Epithelial cell of esophagus (primary cell): ENCODE results near the gene MAPT.

Source experiments
- DNase-seq: peaks from one replicate; pipeline ENCODE4 v3.0.0; 2010; ENCODE audit warnings: low read depth
- H3K4me3 ChIP-seq: 2 replicates; pipeline ENCODE4 v1.5.1; 2011; ENCODE audit warnings: mild to moderate bottlenecking, low read length, control low read depth
- CTCF ChIP-seq: IDR thresholded peaks from 2 replicates; pipeline ENCODE4 v1.5.1; 2011; ENCODE audit warnings: low read depth, mild to moderate bottlenecking, low read length, control low read depth, inconsistent platforms; ENCODE audit not compliant: insufficient read depth; ENCODE audit errors: missing control alignments

MAPT gene

GRCh38 chr17:46044286-46044928 lies 150.1 kb downstream of the MAPT start:
- peak; percentile 88 for DNase-seq
- TF ChIP-seq CTCF: peak; percentile 87
- H3K4me3 ChIP-seq: no peak overlapping the region

GRCh38 chr17:46044989-46045388 lies 150.6 kb downstream of the MAPT start:
- H3K4me3 ChIP-seq: no peak overlapping the region
- TF ChIP-seq CTCF: no peak
- DNase-seq: no peak

- peak; percentile 50 for DNase-seq
These were observed 151.3 kb downstream of the MAPT start for GRCh38 chr17:46045639-46046038.

GRCh38 chr17:46046957-46047356 lies 152.6 kb downstream of the MAPT start:
- no peak for TF ChIP-seq CTCF
- DNase-seq: no peak
- H3K4me3 ChIP-seq: no peak overlapping the region

More at GRCh38 chr17:46045639-46046038, 151.3 kb downstream of the MAPT start:
- no peak for TF ChIP-seq CTCF
- H3K4me3 ChIP-seq: no peak overlapping the region

GRCh38 chr17:46047398-46047797 lies 153.0 kb downstream of the MAPT start:
- no peak for TF ChIP-seq CTCF
- H3K4me3 ChIP-seq: no peak overlapping the region
- DNase-seq: no peak

- no peak overlapping the region for H3K4me3 ChIP-seq
- no peak for TF ChIP-seq CTCF
- no peak for DNase-seq
These were observed 153.5 kb downstream of the MAPT start for GRCh38 chr17:46047856-46048255.

- no peak for TF ChIP-seq CTCF
- H3K4me3 ChIP-seq: no peak overlapping the region
- DNase-seq: no peak
These were observed 155.3 kb downstream of the MAPT start for GRCh38 chr17:46049656-46050055.
